Measurements from ENCODE around the gene DUSP3.

Gene DUSP3

DNA sequence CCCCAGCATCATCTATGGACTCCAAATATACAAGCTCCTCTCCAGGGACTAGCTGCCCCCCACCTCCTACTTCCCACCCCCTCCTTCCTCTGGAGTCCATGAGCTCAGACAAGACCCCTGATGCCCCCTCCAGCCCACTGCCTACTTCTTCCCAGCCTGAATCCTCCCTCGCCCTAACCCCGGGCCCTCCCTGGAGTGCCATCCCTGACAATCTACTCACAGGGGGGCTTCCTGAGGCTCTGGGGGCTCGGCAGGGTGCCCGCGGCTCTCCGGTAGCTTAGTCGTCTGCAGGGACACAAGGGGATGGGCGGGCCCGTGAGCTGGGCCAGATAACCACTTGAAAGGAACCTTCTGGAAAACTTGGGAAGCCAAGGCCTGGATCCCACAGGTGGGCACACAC, 39.0 kb upstream of the DUSP3 start:
- TF ChIP-seq FOXP2 (optimal IDR thresholded peaks at IDR 0.05; ENCODE audit: borderline replicate concordance, extremely low read depth, extremely low read length, insufficient read depth) (no peak), POLR2AphosphoS5 (IDR thresholded peaks at IDR 0.05; ENCODE audit: low read depth, low read length) (no peak), TAF1 (IDR thresholded peaks at IDR 0.05; ENCODE audit: borderline replicate concordance, insufficient read depth, low read length) (no peak), SIN3A (IDR thresholded peaks at IDR 0.05; ENCODE audit: borderline replicate concordance, insufficient read depth, low read length) (no peak)
- TF ChIP-seq, protein P1, sequence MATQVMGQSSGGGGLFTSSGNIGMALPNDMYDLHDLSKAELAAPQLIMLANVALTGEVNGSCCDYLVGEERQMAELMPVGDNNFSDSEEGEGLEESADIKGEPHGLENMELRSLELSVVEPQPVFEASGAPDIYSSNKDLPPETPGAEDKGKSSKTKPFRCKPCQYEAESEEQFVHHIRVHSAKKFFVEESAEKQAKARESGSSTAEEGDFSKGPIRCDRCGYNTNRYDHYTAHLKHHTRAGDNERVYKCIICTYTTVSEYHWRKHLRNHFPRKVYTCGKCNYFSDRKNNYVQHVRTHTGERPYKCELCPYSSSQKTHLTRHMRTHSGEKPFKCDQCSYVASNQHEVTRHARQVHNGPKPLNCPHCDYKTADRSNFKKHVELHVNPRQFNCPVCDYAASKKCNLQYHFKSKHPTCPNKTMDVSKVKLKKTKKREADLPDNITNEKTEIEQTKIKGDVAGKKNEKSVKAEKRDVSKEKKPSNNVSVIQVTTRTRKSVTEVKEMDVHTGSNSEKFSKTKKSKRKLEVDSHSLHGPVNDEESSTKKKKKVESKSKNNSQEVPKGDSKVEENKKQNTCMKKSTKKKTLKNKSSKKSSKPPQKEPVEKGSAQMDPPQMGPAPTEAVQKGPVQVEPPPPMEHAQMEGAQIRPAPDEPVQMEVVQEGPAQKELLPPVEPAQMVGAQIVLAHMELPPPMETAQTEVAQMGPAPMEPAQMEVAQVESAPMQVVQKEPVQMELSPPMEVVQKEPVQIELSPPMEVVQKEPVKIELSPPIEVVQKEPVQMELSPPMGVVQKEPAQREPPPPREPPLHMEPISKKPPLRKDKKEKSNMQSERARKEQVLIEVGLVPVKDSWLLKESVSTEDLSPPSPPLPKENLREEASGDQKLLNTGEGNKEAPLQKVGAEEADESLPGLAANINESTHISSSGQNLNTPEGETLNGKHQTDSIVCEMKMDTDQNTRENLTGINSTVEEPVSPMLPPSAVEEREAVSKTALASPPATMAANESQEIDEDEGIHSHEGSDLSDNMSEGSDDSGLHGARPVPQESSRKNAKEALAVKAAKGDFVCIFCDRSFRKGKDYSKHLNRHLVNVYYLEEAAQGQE (IDR thresholded peaks at IDR 0.05; ENCODE audit: insufficient read depth in 1 of 2, low read depth in 2 of 2, low read length in 2 of 2), result no peak

DNA sequence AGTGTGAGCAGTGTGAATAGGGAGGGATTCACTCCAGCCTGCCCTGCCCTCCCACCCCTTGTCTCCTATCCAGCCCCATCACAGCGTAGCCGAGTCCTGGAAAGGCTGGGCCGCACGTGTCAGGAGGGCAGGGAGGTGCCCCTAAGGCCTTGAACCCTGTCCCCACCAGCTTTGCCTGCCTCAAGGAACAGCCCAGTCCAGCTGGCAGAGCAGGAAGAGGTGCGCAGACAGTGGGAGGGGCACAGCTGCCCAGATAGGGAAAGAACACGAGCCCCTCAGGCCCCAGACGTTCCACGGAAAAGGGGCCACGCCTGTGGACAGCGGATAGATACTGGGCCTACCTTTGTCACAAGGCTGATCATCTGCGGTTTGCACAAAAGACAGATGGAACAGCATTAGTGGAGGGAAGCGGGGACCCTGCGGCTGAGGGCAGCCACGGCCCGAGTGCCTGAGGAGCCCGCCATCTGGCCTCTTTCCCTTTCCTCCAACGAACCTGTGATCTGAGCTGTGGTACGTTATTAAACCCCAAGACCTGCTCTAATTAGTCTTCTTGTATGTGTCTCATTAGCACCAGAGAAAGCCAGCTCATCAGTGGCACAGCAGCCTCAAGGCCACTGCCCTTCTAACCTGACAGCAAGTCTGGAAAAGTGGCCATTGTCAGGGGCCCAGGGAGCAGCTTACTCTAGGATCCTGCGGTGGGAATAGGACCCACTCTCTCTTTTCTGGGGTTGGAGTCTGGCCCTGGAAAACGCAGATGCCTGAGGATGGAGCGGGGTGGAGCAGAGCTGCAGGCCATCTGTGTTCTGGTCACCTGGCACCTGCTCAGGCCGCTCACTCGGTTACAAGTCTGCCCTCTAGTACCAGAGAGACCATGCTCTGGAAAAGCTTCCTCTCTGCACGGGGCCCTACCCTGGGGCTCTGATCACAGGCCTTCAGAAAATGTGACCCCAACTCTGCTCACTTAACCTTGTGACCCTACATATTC, 37.9 kb upstream of the DUSP3 start:
- TF ChIP-seq FOXP2 (optimal IDR thresholded peaks at IDR 0.05; ENCODE audit: borderline replicate concordance, extremely low read depth, extremely low read length, insufficient read depth) (no peak), POLR2AphosphoS5 (IDR thresholded peaks at IDR 0.05; ENCODE audit: low read depth, low read length) (no peak), TAF1 (IDR thresholded peaks at IDR 0.05; ENCODE audit: borderline replicate concordance, insufficient read depth, low read length) (no peak), SIN3A (IDR thresholded peaks at IDR 0.05; ENCODE audit: borderline replicate concordance, insufficient read depth, low read length) (no peak)
- TF ChIP-seq, protein P1 (IDR thresholded peaks at IDR 0.05; ENCODE audit: insufficient read depth in 1 of 2, low read depth in 2 of 2, low read length in 2 of 2), result no peak

DNA sequence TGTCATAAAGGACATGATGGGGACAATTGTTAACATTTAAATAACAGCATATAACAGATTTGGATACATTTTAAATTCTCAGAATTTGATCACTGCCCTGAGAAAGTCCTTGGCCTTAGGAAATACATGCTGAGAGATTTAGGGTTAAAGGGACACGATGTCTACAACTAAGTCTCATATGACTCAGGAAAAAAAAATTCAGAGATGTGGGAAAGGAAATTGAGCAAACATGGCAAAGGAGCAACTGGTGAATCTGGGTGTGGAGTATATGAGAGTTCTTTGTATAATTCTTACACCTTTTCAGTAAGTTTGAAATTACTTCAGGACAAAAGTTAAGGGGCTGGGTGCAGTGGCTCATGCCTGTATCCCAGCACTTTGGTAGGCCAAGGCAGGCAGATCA, 35.9 kb upstream of the DUSP3 start:
- TF ChIP-seq TAF1 (IDR thresholded peaks at IDR 0.05; ENCODE audit: borderline replicate concordance, insufficient read depth, low read length) (no peak), FOXP2 (optimal IDR thresholded peaks at IDR 0.05; ENCODE audit: borderline replicate concordance, extremely low read depth, extremely low read length, insufficient read depth) (no peak), SIN3A (IDR thresholded peaks at IDR 0.05; ENCODE audit: borderline replicate concordance, insufficient read depth, low read length) (no peak), POLR2AphosphoS5 (IDR thresholded peaks at IDR 0.05; ENCODE audit: low read depth, low read length) (no peak)
- TF ChIP-seq, protein P1 (IDR thresholded peaks at IDR 0.05; ENCODE audit: insufficient read depth in 1 of 2, low read depth in 2 of 2, low read length in 2 of 2), result no peak

DNA sequence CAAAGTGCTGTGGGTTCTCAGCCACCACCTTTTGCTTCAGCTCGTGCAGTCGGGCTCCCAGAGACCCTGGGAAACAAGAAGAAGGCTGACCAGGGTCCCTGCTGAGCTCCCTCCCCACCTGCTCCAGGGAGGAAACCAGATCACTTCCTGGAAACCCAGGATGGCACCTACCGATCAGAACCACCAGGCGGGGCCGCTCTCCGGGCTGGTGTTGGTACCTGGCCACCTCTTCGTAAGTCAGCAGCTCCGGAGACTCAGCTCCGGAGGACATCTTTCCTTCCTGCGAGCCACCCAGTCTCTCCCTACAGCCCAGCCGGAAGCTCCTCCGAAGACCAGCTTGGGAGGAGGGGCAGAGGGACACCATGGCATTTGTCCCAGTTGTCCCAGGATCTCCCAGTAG, 35.2 kb upstream of the DUSP3 start:
- TF ChIP-seq FOXP2 (optimal IDR thresholded peaks at IDR 0.05; ENCODE audit: borderline replicate concordance, extremely low read depth, extremely low read length, insufficient read depth) (no peak), POLR2AphosphoS5 (IDR thresholded peaks at IDR 0.05; ENCODE audit: low read depth, low read length) (no peak), SIN3A (IDR thresholded peaks at IDR 0.05; ENCODE audit: borderline replicate concordance, insufficient read depth, low read length) (no peak), TAF1 (IDR thresholded peaks at IDR 0.05; ENCODE audit: borderline replicate concordance, insufficient read depth, low read length) (no peak)
- TF ChIP-seq, protein P1 (IDR thresholded peaks at IDR 0.05; ENCODE audit: insufficient read depth in 1 of 2, low read depth in 2 of 2, low read length in 2 of 2), result no peak

All from PFSK-1 (cell line).